GM19193 (cell line): ENCODE measurements around the gene LIPJ.

Experiments
- POLR2A ChIP-seq: IDR thresholded peaks from 4 replicates; pipeline ENCODE4 v1.6.1; 2011; ENCODE audit not compliant: insufficient read depth, insufficient read length; ENCODE audit errors: extremely low read depth

The LIPJ gene

DNA sequence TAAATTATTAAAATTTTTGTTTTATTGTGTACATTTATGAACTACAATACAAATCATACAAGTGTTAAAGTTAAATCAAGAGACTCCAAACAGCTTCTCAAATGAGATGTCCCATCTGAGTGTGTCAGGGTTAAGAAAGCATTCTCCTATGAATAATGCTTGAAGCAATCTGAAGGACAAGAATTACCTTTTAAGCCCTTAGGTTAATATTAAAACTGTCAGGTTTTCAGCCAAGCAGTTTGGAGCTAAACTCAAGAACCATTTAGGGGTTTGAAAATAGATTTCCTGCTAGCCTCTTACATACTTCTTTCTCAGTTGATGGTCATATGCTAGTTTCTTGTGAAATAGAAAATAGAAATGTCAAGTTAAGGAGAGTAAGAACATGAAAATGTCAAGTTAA, 38.3 kb downstream of the LIPJ start:
- no peak for TF ChIP-seq POLR2A

GRCh38 chr10:88640186-88640585, 53.6 kb downstream of the LIPJ start:
- no peak for TF ChIP-seq POLR2A

- TF ChIP-seq POLR2A, result no peak
These were observed 55.6 kb downstream of the LIPJ start for GRCh38 chr10:88642209-88642608.

DNA sequence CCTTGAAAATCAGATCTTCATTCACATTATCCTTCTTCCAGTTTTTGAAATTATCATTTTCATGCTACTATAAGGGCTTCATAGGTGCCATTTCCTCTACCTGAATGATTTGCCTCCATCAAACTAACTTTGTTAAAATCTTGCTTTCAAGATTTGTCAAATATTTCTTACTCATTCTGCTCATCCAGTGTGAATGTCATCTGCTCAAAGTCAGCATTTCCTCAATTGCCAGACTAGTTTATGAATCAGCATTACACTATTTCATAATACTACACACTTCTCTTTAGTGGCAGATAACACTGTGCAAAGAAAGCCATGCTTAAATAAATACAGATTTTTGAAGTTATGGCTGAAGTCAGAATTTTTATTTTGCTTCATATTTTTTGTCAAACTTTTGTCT, 56.4 kb downstream of the LIPJ start:
- TF ChIP-seq POLR2A, result no peak

GRCh38 chr10:88647061-88647615, 60.6 kb downstream of the LIPJ start:
- no peak for TF ChIP-seq POLR2A

DNA sequence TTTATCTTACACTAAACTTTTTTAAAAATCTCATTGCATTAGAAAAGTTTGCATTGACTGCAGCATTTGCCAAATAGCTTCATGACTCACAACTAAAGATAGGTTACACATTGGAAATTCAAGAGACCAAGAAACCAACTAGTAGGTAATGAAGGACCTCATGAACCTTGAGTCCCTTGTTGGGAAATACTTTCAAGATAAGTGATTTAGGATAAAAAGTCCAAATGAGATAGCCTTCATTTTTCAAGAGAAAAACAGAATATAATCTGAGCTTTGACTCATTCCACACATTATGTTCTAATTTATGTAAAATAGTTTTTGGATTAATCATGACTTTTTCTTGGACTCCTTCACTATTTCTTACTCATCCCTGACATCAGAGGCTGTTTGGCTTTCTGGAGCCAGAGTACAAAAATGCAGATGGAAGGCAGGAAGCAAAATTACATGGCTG, 64.6 kb downstream of the LIPJ start:
- no peak for TF ChIP-seq POLR2A

GRCh38 chr10:88652616-88653015, 66.1 kb downstream of the LIPJ start:
- no peak for TF ChIP-seq POLR2A
